Cardiac muscle cell (in vitro differentiated cells and primary cell): ENCODE data around the gene UGT2A1. TPM values are rescaled to one million over a fixed set of nuclear protein-coding genes. Genes with fewer than 3 reads are reported as not detected.

ENCODE experiments used
- DNase-seq, 2 donors: peaks; one replicate each; pipeline versions ENCODE4 v3.0.0 to v3.0.0-alpha.2; 2010 to 2017; ENCODE audit warnings: low read depth in 1 of 2, low spot score in 1 of 2
- H3K27ac ChIP-seq: fragments of 200-600 bp; sonication (generic); 2 replicates; pipeline ENCODE4 v1.5.1; 2016
- H3K27me3 ChIP-seq: fragments of 200-600 bp; sonication (generic); 2 replicates; pipeline ENCODE4 v1.6.0; 2016; ENCODE audit warnings: control low read depth
- H3K36me3 ChIP-seq: fragments of 200-600 bp; sonication (generic); 2 replicates; pipeline ENCODE4 v1.5.1; 2016; ENCODE audit warnings: control low read depth
- H3K4me1 ChIP-seq: fragments of 200-600 bp; sonication (generic); 2 replicates; pipeline ENCODE4 v1.8.1; 2017; ENCODE audit warnings: low read depth, mild to moderate bottlenecking, mixed run types
- H3K4me3 ChIP-seq: fragments of 200-600 bp; sonication (generic); 2 replicates; pipeline ENCODE4 v1.5.1; 2016; ENCODE audit warnings: mild to moderate bottlenecking
- H3K9me3 ChIP-seq: fragments of 200-600 bp; sonication (generic); 2 replicates; pipeline ENCODE4 v1.5.1; 2017; ENCODE audit warnings: low read depth, mild to moderate bottlenecking, control low read depth
- polyA plus RNA-seq: library from polyadenylated mRNA; unstranded; fragments of >200 nt; fragmentation: Nextera tagmentation; extraction: Ambion mirVana; gene quantifications from 2 replicates; pipeline ENCODE4 v1.2.1, GENCODE V29; 2016
- total RNA-seq: library from RNA; depleted of rRNA; stranded (reverse); fragments of >200 nt; gene quantifications from 2 replicates; pipeline ENCODE4 v1.2.3, GENCODE V29; 2016
- TF ChIP-seq, protein P1 (sequence below): IDR thresholded peaks from 2 replicates; pipeline ENCODE4 v1.5.1; 2012; ENCODE audit warnings: low read depth, mild to moderate bottlenecking, low read length

The UGT2A1 gene
- not detected in 2 replicates for total RNA-seq
- not detected in 2 replicates for polyA plus RNA-seq

DNA sequence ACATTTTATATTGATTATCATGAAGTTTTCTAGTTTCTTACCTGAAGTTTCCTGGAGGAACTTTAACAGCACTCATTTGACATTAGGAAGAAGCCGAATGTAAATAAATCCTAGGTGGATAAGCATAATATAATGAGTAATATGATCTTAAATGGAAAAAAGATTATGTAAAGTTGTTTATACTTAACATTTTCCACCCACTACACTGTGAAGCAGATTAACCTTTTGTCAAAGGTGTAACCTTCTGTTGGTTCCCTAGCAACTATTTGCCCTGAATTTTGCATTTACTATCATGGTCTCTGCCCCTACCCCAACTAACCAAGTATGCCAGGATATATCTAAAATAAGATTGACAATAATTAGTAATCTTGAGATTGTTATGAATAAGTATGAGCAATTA, at the start of gene UGT2A1:
TSS of gene UGT2A1 (minus strand) at position 101 of the 400 bp plus-strand sequence. CDS start 5,603 bp downstream, outside the sequence.
- Histone ChIP-seq H3K4me3 (no peak within 1 kb of the TSS), H3K27ac (no peak within 1 kb of the TSS), H3K36me3 (no peaks in the 10 kb centered on the region), H3K27me3 (no peaks in the 10 kb centered on the region), H3K4me1 (peaks cover 9% of the 10 kb centered on the region), H3K9me3 (no peaks in the 10 kb centered on the region)
- DNase-seq = no peak
- TF ChIP-seq, protein P1, sequence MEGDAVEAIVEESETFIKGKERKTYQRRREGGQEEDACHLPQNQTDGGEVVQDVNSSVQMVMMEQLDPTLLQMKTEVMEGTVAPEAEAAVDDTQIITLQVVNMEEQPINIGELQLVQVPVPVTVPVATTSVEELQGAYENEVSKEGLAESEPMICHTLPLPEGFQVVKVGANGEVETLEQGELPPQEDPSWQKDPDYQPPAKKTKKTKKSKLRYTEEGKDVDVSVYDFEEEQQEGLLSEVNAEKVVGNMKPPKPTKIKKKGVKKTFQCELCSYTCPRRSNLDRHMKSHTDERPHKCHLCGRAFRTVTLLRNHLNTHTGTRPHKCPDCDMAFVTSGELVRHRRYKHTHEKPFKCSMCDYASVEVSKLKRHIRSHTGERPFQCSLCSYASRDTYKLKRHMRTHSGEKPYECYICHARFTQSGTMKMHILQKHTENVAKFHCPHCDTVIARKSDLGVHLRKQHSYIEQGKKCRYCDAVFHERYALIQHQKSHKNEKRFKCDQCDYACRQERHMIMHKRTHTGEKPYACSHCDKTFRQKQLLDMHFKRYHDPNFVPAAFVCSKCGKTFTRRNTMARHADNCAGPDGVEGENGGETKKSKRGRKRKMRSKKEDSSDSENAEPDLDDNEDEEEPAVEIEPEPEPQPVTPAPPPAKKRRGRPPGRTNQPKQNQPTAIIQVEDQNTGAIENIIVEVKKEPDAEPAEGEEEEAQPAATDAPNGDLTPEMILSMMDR = no peak

- no peaks in the 10 kb centered on the region for H3K9me3 ChIP-seq
- no peaks in the 10 kb centered on the region for H3K36me3 ChIP-seq
- no peak overlapping the region for H3K4me3 ChIP-seq
- H3K4me1 ChIP-seq = no peaks in the 10 kb centered on the region
- TF ChIP-seq, protein P1 = no peak
- DNase-seq = no peak
- H3K27me3 ChIP-seq = no peaks in the 10 kb centered on the region
- no peak overlapping the region for H3K27ac ChIP-seq
Observed at GRCh38 chr4:69702201-69702600, 49.2 kb upstream of the UGT2A1 start.

GRCh38 chr4:69701696-69702095, 48.6 kb upstream of the UGT2A1 start:
- H3K27me3 ChIP-seq = no peaks in the 10 kb centered on the region
- no peaks in the 10 kb centered on the region for H3K9me3 ChIP-seq
- DNase-seq = no peak
- H3K4me1 ChIP-seq = no peaks in the 10 kb centered on the region
- no peak overlapping the region for H3K4me3 ChIP-seq
- TF ChIP-seq, protein P1 = no peak
- no peaks in the 10 kb centered on the region for H3K36me3 ChIP-seq
- H3K27ac ChIP-seq = no peak overlapping the region

DNA sequence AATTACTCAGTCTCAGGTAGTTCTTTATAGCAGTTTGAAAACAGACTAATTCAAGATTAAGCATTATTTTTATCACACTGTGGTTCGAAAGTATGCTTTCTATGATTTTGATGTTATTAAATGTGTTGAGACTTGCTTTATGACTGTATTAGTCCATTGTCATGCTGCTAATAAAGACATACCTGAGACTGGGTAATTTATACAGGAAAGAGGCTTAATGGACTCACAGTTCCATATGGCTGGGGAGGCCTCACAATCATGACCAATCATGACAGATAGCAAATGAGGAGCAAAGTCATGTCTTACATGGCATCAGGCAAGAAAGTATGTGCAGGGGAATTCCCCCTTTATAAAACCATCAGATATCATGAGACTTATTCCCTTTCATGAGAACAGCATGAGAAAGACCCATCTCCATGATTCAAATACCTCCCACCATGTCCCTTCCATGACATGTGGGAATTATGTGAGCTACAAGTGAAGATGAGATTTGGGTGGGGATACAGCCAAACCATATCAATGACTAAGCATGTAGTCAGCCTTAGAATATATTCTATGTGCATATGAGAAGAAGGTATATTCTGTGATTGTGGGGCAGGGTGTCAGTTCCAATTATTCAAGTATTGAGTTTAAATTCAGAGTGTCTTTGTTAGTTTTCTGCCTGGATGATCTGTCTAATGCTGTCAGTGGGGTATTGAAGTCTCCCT, 44.6 kb upstream of the UGT2A1 start:
- no peak for DNase-seq
- H3K36me3 ChIP-seq = no peaks in the 10 kb centered on the region
- no peaks in the 10 kb centered on the region for H3K4me1 ChIP-seq
- no peak overlapping the region for H3K27ac ChIP-seq
- no peaks in the 10 kb centered on the region for H3K27me3 ChIP-seq
- no peak overlapping the region for H3K4me3 ChIP-seq
- no peaks in the 10 kb centered on the region for H3K9me3 ChIP-seq
- TF ChIP-seq, protein P1 = no peak

DNA sequence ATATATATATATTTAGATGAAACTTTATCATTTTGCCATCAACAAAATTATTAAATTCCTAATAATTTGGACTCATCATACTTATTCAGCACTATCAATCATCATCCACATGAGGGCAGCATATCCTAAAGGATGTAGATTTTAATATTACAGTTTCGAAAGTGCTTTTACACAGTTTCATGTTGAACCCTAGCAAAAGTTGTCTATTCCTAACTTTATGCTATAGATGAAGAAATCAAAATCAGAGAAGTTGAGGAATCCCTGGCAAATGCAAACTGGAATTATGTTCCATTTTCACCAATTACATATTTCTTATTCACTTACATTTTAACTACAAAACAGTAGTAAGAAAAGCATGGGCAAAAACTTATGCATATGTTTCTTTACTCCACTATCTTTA, 36.6 kb upstream of the UGT2A1 start:
- TF ChIP-seq, protein P1 = peak; percentile 47
- H3K27me3 ChIP-seq = no peaks in the 10 kb centered on the region
- H3K36me3 ChIP-seq = no peaks in the 10 kb centered on the region
- no peaks in the 10 kb centered on the region for H3K4me1 ChIP-seq
- H3K4me3 ChIP-seq = no peak overlapping the region
- no peak overlapping the region for H3K27ac ChIP-seq
- no peaks in the 10 kb centered on the region for H3K9me3 ChIP-seq
- peak; percentile 45 to 72 for DNase-seq
